Subcutaneous preadipocyte (primary cell): ENCODE data around the gene UBALD2. TPM values are rescaled to one million over a fixed set of nuclear protein-coding genes. Genes with fewer than 3 reads are reported as not detected.

Experiments
- small RNA-seq: library from RNA; depleted of rRNA; stranded (forward); fragments of <200 nt; gene quantifications from one replicate; pipeline ENCODE3, GENCODE V24; 2012
- total RNA-seq: library from RNA; depleted of rRNA; stranded (reverse); fragments of >200 nt; gene quantifications from 2 replicates; pipeline ENCODE4 v1.2.3, GENCODE V29; 2012

Gene UBALD2
- total RNA-seq: 6.6 and 7.2 TPM in 2 replicates

GRCh38 chr17:76264755-76265623 lies at the start of gene UBALD2:
TSS of gene UBALD2 (plus strand) at chr17:76265348. CDS start at chr17:76265506, 158 bp downstream.

DNA sequence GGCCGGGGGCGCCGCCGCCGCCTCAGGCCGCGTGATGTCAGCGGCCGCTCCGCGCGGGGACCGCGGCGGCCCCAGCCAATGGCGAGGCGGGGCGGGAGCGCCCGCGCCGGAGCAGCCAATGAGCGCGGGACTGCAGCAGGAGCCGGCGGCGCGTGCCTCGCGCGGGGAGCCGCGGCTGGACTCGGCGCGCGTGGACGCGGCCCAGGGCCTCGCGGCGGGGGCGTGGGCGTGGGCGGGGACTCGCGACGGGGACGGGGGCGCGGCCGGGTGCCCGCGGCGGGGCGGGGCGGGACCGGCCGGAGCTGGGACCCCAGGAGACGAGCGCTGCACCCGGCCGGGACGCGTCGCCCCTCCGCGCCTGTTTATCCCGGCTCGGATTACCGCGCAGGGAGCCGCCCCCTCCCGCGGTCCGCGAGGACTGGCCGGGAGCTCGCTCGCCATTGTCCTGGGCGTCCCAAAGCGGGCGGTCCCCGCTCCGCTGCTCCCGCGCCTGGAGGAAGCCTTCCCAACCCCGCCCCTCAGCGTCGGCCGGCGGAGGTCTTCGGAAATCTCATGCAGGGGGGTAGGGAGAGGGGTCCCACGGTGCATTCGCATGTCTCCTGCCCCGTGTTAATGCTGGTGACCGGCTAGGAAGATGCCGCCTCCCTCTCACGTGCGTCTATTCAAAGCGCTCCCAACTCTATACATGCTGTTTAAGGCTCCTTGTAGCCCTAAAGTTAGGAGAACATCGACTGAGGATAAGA lies 24.5 kb upstream of the UBALD2 start, which contains the start of gene RNF157:
RNF157 (minus strand) TSS at position 33 of the 743 bp plus-strand sequence. CDS start 253 bp downstream, outside the sequence.

GRCh38 chr17:76307966-76308338 lies 42.8 kb downstream of the UBALD2 start, which contains the start of gene QRICH2:
TSS of gene QRICH2 (minus strand) at chr17:76308276. CDS start at chr17:76307998, 278 bp downstream.

Small RNAs within 50 kb of the gene (small RNA-seq; reads per million reads assigned to genes)
- gene RF00019: not detected

Other genes with a start within 250 kb of the UBALD2 start
- gene EVPL, start 238.0 kb upstream of the UBALD2 start, total RNA-seq: not detected in 2 replicates
- gene SRP68, start 192.8 kb upstream of the UBALD2 start, total RNA-seq: 23.1 and 28.5 TPM in 2 replicates
- gene GALR2, start 190.6 kb upstream of the UBALD2 start, total RNA-seq: 0.37 TPM in 1 of 2 replicates, not detected in the other
- not detected in 2 replicates for gene ZACN, start 186.2 kb upstream of the UBALD2 start, total RNA-seq
- gene EXOC7, start 161.6 kb upstream of the UBALD2 start, total RNA-seq: 62.5 and 70.6 TPM in 2 replicates
- under 0.01 TPM in 1 of 2 replicates, not detected in the other for gene FOXJ1, start 124.1 kb upstream of the UBALD2 start, total RNA-seq
- 0.98 and 7.3 TPM in 2 replicates for gene RNF157, start 24.9 kb upstream of the UBALD2 start, total RNA-seq
- gene QRICH2, start 42.9 kb downstream of the UBALD2 start, total RNA-seq: 1.1 and 2.2 TPM in 2 replicates
- 30.9 and 42.6 TPM in 2 replicates for gene PRPSAP1, start 88.6 kb downstream of the UBALD2 start, total RNA-seq
- gene SPHK1, start 119.3 kb downstream of the UBALD2 start, total RNA-seq: 32.0 and 58.6 TPM in 2 replicates
- 15.1 and 27.4 TPM in 2 replicates for gene UBE2O, start 187.8 kb downstream of the UBALD2 start, total RNA-seq
- gene AANAT, start 202.3 kb downstream of the UBALD2 start, total RNA-seq: under 0.01 TPM in 1 of 2 replicates, not detected in the other
- 1.1 and 5.1 TPM in 2 replicates for gene RHBDF2, start 236.1 kb downstream of the UBALD2 start, total RNA-seq